PC-3 (cell line): ENCODE measurements around the gene CHST11. TPM values are rescaled to one million over a fixed set of nuclear protein-coding genes. Genes with fewer than 3 reads are reported as not detected.

Experiments
- ATAC-seq: fragments of 200-7000 bp; cut with Tn5 transposase; 2 replicates; pipeline ENCODE4 v1.9.1; 2020; ENCODE audit warnings: mild to moderate bottlenecking, moderate library complexity
- BruUV-seq: library from RNA; stranded (reverse); fragments of 400-500 nt; replicated peaks from 2 replicates; lab custom pipeline; 2021; lab: Mats Ljungman, UMichigan
- CTCF ChIA-PET: fragments of 300-600 bp; sonication (Branson Sonifier 250); formaldehyde crosslinking; loops from one replicate; lab custom pipeline; 2022; ENCODE audit warnings: antibody characterized with exemption; lab: Charles Lee
- POLR2A ChIA-PET: fragments of 300-600 bp; sonication (Branson Sonifier 250); formaldehyde crosslinking; loops from one replicate; lab custom pipeline; 2022; ENCODE audit warnings: antibody characterized with exemption; ENCODE audit not compliant: unreplicated experiment; lab: Charles Lee
- DNase-seq: peaks from one replicate; pipeline ENCODE4 v3.0.0-alpha.2; 2015
- H2AFZ ChIP-seq: fragments of 300-600 bp; sonication (generic); 2 replicates; pipeline ENCODE4 v1.6.0; 2016; ENCODE audit warnings: antibody characterized with exemption, low read length
- H3F3A ChIP-seq: fragments of 300-600 bp; sonication (generic); one replicate; pipeline ENCODE4 v1.6.0; 2017; ENCODE audit warnings: antibody characterized with exemption, low read length, control low read depth, mild to moderate bottlenecking; ENCODE audit not compliant: unreplicated experiment
- H3K27ac ChIP-seq: fragments of 300-600 bp; sonication (generic); 2 replicates; pipeline ENCODE4 v1.5.1; 2016; ENCODE audit warnings: mild to moderate bottlenecking, low read length
- H3K27me3 ChIP-seq: fragments of 300-600 bp; sonication (generic); 2 replicates; pipeline ENCODE4 v1.6.1; 2016; ENCODE audit warnings: low read length, mixed read lengths
- H3K36me3 ChIP-seq: fragments of 300-600 bp; sonication (generic); 2 replicates; pipeline ENCODE4 v1.6.1; 2016; ENCODE audit warnings: low read depth, mixed run types, low read length, mixed read lengths
- H3K4me1 ChIP-seq: fragments of 300-600 bp; sonication (generic); 2 replicates; pipeline ENCODE4 v1.5.1; 2016; ENCODE audit warnings: low read length; ENCODE audit not compliant: insufficient read depth
- H3K4me2 ChIP-seq: fragments of 300-600 bp; sonication (generic); 2 replicates; pipeline ENCODE4 v1.6.0; 2016; ENCODE audit warnings: low read length
- H3K4me3 ChIP-seq: fragments of 300-600 bp; sonication (generic); 2 replicates; pipeline ENCODE4 v1.5.1; 2016; ENCODE audit warnings: mild to moderate bottlenecking, low read length, mixed read lengths
- H3K79me2 ChIP-seq: fragments of 300-600 bp; sonication (generic); 2 replicates; pipeline ENCODE4 v1.6.1; 2017; ENCODE audit warnings: low read length, mixed read lengths
- H3K9ac ChIP-seq: fragments of 300-600 bp; sonication (generic); 2 replicates; pipeline ENCODE4 v1.6.0; 2016; ENCODE audit warnings: mild to moderate bottlenecking, low read length
- H3K9me2 ChIP-seq: fragments of 300-600 bp; sonication (generic); replicated peaks from 2 replicates; pipeline ENCODE4 v1.6.1; 2016; ENCODE audit warnings: mixed run types, low read length, mixed read lengths
- H3K9me3 ChIP-seq: fragments of 300-600 bp; sonication (generic); 2 replicates; pipeline ENCODE4 v1.6.1; 2016; ENCODE audit warnings: low read length, mixed read lengths
- H4K20me1 ChIP-seq: fragments of 300-600 bp; sonication (generic); 2 replicates; pipeline ENCODE4 v1.6.1; 2016; ENCODE audit warnings: low read length, mixed read lengths
- EZH2 ChIP-seq: fragments of 300-600 bp; sonication (generic); IDR thresholded peaks from one replicate; pipeline ENCODE4 v1.6.1; 2017; ENCODE audit warnings: antibody characterized with exemption, mild to moderate bottlenecking, low read length; ENCODE audit not compliant: unreplicated experiment
- EZH2phosphoT487 ChIP-seq: fragments of 300-600 bp; sonication (generic); IDR thresholded peaks from 2 replicates; pipeline ENCODE4 v1.6.1; 2018; ENCODE audit warnings: mild to moderate bottlenecking, antibody characterized with exemption, low read length, borderline replicate concordance
- intact Hi-C: fragments of 100-400 bp; cut with micrococcal nuclease; formaldehyde crosslinking; loops from 2 replicates; pipeline ENCODE4 v1.9.0; 2023
- total RNA-seq: library from RNA; depleted of rRNA; stranded (reverse); fragments of >200 nt; gene quantifications from 2 replicates; pipeline ENCODE4 v1.2.3, GENCODE V29; 2014
- TF ChIP-seq, protein P1 (sequence below): fragments of 300-600 bp; sonication (generic); conservative IDR thresholded peaks from 2 replicates; pipeline ENCODE4 v1.5.1; 2017; ENCODE audit warnings: antibody characterized with exemption, low read depth, mild to moderate bottlenecking, low read length

The CHST11 gene
- total RNA-seq, 1 experiment from 2014 or later: 53.5 TPM

DNA sequence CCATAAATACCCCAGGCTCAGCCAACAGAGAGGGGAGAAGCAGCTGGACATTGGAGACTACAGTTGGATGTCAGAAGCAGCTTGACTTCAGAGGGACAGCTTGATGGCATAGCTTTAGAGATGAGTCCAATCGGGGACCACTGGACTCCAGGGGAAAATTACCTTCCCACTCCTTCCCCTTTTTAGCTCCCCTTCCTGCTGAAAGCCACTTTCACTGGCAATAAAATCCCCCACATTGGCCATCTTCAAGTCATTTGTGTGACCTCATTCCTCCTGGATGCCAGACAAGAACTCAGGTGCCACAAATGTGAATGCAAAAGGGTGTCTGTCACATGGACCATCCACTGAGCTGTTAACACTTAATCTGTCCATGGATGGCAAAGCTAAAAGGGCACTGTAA lies 184.2 kb downstream of the CHST11 start:
- ChIA-PET CTCF (no interaction called here), POLR2A (no interaction called here)

DNA sequence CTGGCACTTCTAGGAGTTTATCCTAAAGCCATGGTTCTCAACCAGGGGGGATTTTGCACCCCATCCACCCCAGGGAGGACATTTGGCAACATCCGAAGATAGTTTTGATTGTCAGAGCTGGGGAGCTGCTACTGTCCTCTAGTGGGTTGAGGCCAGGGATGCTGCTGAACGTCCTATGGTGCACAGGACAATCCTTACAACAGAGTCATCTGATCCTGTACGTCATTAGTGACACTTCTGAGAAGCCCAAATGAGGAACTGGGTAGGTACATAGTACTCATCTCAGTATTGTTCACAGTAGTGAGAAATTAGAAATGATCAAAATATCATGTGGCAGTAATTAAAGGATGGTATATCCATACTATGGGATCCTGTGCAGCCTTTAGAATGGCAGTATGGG lies 185.1 kb downstream of the CHST11 start:
- no peaks in the 10 kb centered on the region for H3F3A ChIP-seq
- H3K27me3 ChIP-seq: no peaks in the 10 kb centered on the region
- ChIA-PET POLR2A (no interaction called here), CTCF (no interaction called here)
- H3K36me3 ChIP-seq: peaks cover 8% of the 10 kb centered on the region
- no peak overlapping the region for H3K27ac ChIP-seq
- intact Hi-C loops: no loop called here
- no peak overlapping the region for H3K4me3 ChIP-seq
- no peaks in the 10 kb centered on the region for H4K20me1 ChIP-seq
- BruUV-seq: no TSS peak
- H3K4me2 ChIP-seq: no peak overlapping the region
- DNase-seq: no peak
- H3K9me2 ChIP-seq: no peaks in the 10 kb centered on the region
- ATAC-seq: no peak
- H3K9ac ChIP-seq: no peak overlapping the region
- no peak overlapping the region for H2AFZ ChIP-seq
- no peaks in the 10 kb centered on the region for H3K9me3 ChIP-seq
- TF ChIP-seq EZH2phosphoT487: no peak
- TF ChIP-seq EZH2: no peak
- TF ChIP-seq, protein P1, sequence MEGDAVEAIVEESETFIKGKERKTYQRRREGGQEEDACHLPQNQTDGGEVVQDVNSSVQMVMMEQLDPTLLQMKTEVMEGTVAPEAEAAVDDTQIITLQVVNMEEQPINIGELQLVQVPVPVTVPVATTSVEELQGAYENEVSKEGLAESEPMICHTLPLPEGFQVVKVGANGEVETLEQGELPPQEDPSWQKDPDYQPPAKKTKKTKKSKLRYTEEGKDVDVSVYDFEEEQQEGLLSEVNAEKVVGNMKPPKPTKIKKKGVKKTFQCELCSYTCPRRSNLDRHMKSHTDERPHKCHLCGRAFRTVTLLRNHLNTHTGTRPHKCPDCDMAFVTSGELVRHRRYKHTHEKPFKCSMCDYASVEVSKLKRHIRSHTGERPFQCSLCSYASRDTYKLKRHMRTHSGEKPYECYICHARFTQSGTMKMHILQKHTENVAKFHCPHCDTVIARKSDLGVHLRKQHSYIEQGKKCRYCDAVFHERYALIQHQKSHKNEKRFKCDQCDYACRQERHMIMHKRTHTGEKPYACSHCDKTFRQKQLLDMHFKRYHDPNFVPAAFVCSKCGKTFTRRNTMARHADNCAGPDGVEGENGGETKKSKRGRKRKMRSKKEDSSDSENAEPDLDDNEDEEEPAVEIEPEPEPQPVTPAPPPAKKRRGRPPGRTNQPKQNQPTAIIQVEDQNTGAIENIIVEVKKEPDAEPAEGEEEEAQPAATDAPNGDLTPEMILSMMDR: no peak
- no peaks in the 10 kb centered on the region for H3K79me2 ChIP-seq
- H3K4me1 ChIP-seq: no peaks in the 10 kb centered on the region

More for the DNA sequence above, 184.2 kb downstream of the CHST11 start:
- no peak for DNase-seq
- H3K79me2 ChIP-seq: no peaks in the 10 kb centered on the region
- no peak for TF ChIP-seq EZH2
- no peak for TF ChIP-seq EZH2phosphoT487
- no peaks in the 10 kb centered on the region for H3K9me3 ChIP-seq
- H3K27ac ChIP-seq: no peak overlapping the region
- intact Hi-C loops: no loop called here
- H3K4me3 ChIP-seq: no peak overlapping the region
- no peak for ATAC-seq
- H3K4me2 ChIP-seq: no peak overlapping the region
- H2AFZ ChIP-seq: no peak overlapping the region
- H3K9ac ChIP-seq: no peak overlapping the region
- no peaks in the 10 kb centered on the region for H3K4me1 ChIP-seq
- BruUV-seq: no TSS peak
- no peaks in the 10 kb centered on the region for H3K27me3 ChIP-seq
- no peaks in the 10 kb centered on the region for H4K20me1 ChIP-seq
- no peaks in the 10 kb centered on the region for H3F3A ChIP-seq
- H3K9me2 ChIP-seq: no peaks in the 10 kb centered on the region
- peaks cover 5% of the 10 kb centered on the region; the same call in 1 of the 2 replicates for H3K36me3 ChIP-seq

DNA sequence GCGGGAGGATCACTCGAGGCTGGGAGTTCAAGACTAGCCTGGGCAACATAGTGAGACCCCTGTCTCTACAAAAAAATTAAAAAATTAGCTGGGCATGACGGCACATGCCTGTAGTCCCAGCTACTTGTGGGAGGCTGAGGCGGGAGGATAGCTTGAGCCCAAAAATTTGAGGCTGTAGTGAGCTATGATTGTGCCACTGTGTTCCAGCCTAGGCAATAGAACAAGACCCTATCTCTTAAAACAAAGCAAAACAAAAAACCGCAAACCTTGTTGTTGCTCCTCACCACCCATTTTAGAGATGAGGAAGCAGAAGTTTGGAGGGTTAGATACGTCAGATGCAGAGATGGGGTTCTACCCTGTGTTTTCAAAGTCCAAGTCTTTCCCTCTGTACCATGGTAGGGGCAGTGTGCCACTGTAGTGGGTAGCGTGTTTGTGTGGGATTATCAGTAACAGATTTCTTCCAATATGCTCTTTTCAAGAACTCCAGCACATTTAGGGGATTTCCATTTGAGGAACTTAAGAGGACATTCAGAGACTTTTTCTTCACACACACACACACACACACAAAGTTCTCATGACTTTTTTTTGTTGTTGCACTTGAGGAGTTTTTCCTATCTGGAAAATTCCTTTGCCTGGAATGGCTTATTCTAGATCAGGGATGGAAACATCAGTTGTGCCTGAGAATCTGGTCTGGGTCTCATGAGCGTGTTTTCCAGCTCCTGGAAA lies 186.5 kb downstream of the CHST11 start:
- Histone ChIP-seq H3K4me3 (no peak overlapping the region), H3K9me2 (no peaks in the 10 kb centered on the region), H3K9me3 (no peaks in the 10 kb centered on the region), H3K4me2 (no peak overlapping the region), H3K79me2 (no peaks in the 10 kb centered on the region), H3K9ac (no peak overlapping the region), H3K27me3 (no peaks in the 10 kb centered on the region), H3K36me3 (peaks cover 12% of the 10 kb centered on the region), H3F3A (no peaks in the 10 kb centered on the region), H4K20me1 (no peaks in the 10 kb centered on the region), H2AFZ (no peak overlapping the region), H3K4me1 (no peaks in the 10 kb centered on the region), H3K27ac (no peak overlapping the region)
- no peak for ATAC-seq
- ChIA-PET CTCF (no interaction called here), POLR2A (no interaction called here)
- intact Hi-C loops: no loop called here
- no peak for DNase-seq
- no peak for TF ChIP-seq EZH2phosphoT487
- TF ChIP-seq EZH2: no peak
- TF ChIP-seq, protein P1: no peak
- BruUV-seq: no TSS peak
